ENCODE measurements around the gene RBM28. TPM values are rescaled to one million over a fixed set of nuclear protein-coding genes. Genes with fewer than 3 reads are reported as not detected.

Gene RBM28
- total RNA-seq, 1 experiment from 2014 or later, result 63.8 TPM

- H3K27me3 Mint-ChIP-seq (ENCODE audit: insufficient read depth, unreplicated experiment), result no peaks in the 10 kb centered on the region
- H3K9me3 Mint-ChIP-seq (ENCODE audit: unreplicated experiment), result no peaks in the 10 kb centered on the region
- no peak overlapping the region for H3K27ac Mint-ChIP-seq (ENCODE audit: low read depth, unreplicated experiment)
- intact Hi-C loops (cut with micrococcal nuclease), result no loop called here
- peaks cover 78% of the 10 kb centered on the region for H3K36me3 Mint-ChIP-seq (ENCODE audit: insufficient read depth, unreplicated experiment)
- no peak for DNase-seq (ENCODE audit: unreplicated experiment)
- POLR2A ChIA-PET, result no interaction called here
- CTCF ChIA-PET, result interaction anchor here (0.9 to 2.3 kb wide), 4 partner anchors 15 to 89 kb away, joined by 3 to 10 read pairs (median 4); no protein-coding TSS in a partner anchor
- no peak overlapping the region for H3K4me3 Mint-ChIP-seq (ENCODE audit: unreplicated experiment)
- BruUV-seq (replicated peaks), result no TSS peak
- TF ChIP-seq CTCF (IDR thresholded peaks at IDR 0.05; ENCODE audit: unreplicated experiment), result no peak
- no peaks in the 10 kb centered on the region for H3K4me1 Mint-ChIP-seq (ENCODE audit: insufficient read depth, unreplicated experiment)
These were observed 36.6 kb downstream of the RBM28 start for GRCh38 chr7:128307061-128307460.

DNA sequence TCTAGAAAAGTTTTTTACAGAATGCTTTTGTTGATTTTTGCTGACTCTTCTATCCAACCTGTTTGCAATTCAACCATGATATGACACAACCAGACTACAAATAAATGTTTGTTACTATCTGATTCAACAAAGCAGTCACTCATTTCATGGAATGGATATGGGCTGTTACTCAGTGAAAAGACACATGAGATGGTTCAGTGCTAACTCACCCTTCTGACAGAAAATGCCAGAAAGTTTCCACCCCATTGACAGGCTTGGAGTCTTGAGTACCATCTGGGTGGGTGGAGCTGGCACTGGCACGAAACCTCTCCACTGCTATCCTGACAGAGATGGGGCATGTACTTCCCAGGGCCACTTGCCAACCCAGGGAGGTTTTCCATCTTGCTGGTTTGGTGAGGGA lies 39.5 kb downstream of the RBM28 start:
- ChIA-PET POLR2A (interaction anchor here (0.6 kb wide), 1 partner anchor 10 kb away, joined by 3 read pairs; no protein-coding TSS in a partner anchor), CTCF (interaction anchor here (0.6 to 1.4 kb wide), 2 partner anchors 18 to 328 kb away, joined by 3 to 8 read pairs; no protein-coding TSS in a partner anchor)
- peaks cover 56% of the 10 kb centered on the region for H3K36me3 Mint-ChIP-seq (ENCODE audit: insufficient read depth, unreplicated experiment)
- DNase-seq (ENCODE audit: unreplicated experiment), result no peak
- no peaks in the 10 kb centered on the region for H3K4me1 Mint-ChIP-seq (ENCODE audit: insufficient read depth, unreplicated experiment)
- TF ChIP-seq CTCF (IDR thresholded peaks at IDR 0.05; ENCODE audit: unreplicated experiment), result no peak
- H3K4me3 Mint-ChIP-seq (ENCODE audit: unreplicated experiment), result no peak overlapping the region
- H3K9me3 Mint-ChIP-seq (ENCODE audit: unreplicated experiment), result no peaks in the 10 kb centered on the region
- H3K27me3 Mint-ChIP-seq (ENCODE audit: insufficient read depth, unreplicated experiment), result no peaks in the 10 kb centered on the region
- H3K27ac Mint-ChIP-seq (ENCODE audit: low read depth, unreplicated experiment), result no peak overlapping the region
- intact Hi-C loops (cut with micrococcal nuclease), result no loop called here
- BruUV-seq (replicated peaks), result no TSS peak

DNA sequence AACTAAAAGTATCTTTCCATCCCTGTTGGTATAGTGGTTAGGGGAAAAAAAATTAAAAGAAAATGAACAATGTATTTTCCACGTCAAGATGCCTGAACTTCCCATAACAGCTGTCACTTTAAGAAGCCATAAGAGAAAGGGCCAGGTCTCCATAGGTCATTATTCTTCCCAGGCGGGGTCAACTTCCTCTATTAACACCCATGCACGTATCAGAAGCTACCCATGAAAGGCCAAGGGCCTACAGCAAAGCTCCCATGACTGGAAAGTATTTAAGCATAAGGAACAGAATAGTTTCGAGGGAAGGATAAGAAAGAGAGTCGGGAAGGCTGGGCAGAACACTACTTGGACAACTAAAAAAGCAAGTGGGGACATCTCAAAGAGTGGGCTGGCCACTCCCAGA lies 40.1 kb downstream of the RBM28 start:
- intact Hi-C loops (cut with micrococcal nuclease), result no loop called here
- H3K4me3 Mint-ChIP-seq (ENCODE audit: unreplicated experiment), result no peak overlapping the region
- CTCF ChIA-PET, result interaction anchor here (1.4 kb wide), 1 partner anchor 19 kb away, joined by 8 read pairs; no protein-coding TSS in a partner anchor
- no TSS peak for BruUV-seq (replicated peaks)
- H3K36me3 Mint-ChIP-seq (ENCODE audit: insufficient read depth, unreplicated experiment), result peaks cover 54% of the 10 kb centered on the region
- no peaks in the 10 kb centered on the region for H3K27me3 Mint-ChIP-seq (ENCODE audit: insufficient read depth, unreplicated experiment)
- no peak for TF ChIP-seq CTCF (IDR thresholded peaks at IDR 0.05; ENCODE audit: unreplicated experiment)
- no peaks in the 10 kb centered on the region for H3K4me1 Mint-ChIP-seq (ENCODE audit: insufficient read depth, unreplicated experiment)
- no peak overlapping the region for H3K27ac Mint-ChIP-seq (ENCODE audit: low read depth, unreplicated experiment)
- no peaks in the 10 kb centered on the region for H3K9me3 Mint-ChIP-seq (ENCODE audit: unreplicated experiment)
- DNase-seq (ENCODE audit: unreplicated experiment), result no peak
- POLR2A ChIA-PET, result no interaction called here

DNA sequence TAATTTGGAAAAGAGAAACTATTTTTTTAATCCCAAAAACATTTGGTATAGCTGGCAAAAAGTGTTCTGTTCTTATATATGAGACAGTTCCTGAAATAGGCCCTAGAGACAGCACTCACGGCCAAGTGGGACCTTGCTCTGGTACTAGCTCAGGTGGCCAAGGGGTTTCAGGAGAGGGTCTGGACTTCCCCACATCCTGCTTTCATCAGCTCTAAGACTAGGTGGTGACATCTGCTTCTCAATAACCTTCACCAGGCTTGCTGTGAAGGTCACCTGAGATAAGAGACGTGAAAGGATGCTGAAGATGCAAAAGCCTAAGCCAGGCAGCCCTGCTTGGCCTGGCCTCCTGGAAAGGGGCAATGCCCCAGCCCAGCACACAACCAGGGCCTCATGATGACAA lies 40.6 kb downstream of the RBM28 start:
- intact Hi-C loops (cut with micrococcal nuclease), result no loop called here
- Mint-ChIP-seq H3K4me1 (ENCODE audit: insufficient read depth, unreplicated experiment) (no peaks in the 10 kb centered on the region), H3K4me3 (ENCODE audit: unreplicated experiment) (no peak overlapping the region), H3K27me3 (ENCODE audit: insufficient read depth, unreplicated experiment) (no peaks in the 10 kb centered on the region), H3K27ac (ENCODE audit: low read depth, unreplicated experiment) (no peak overlapping the region), H3K9me3 (ENCODE audit: unreplicated experiment) (no peaks in the 10 kb centered on the region), H3K36me3 (ENCODE audit: insufficient read depth, unreplicated experiment) (peaks cover 50% of the 10 kb centered on the region)
- BruUV-seq (replicated peaks), result no TSS peak
- POLR2A ChIA-PET, result no interaction called here
- DNase-seq (ENCODE audit: unreplicated experiment), result no peak
- no peak for TF ChIP-seq CTCF (IDR thresholded peaks at IDR 0.05; ENCODE audit: unreplicated experiment)
- CTCF ChIA-PET, result interaction anchor here (1.4 kb wide), 1 partner anchor 19 kb away, joined by 8 read pairs; no protein-coding TSS in a partner anchor

Data from MCF 10A (cell line).